M059J (cell line): Measurements from ENCODE around the gene WNT8B. TPM values are rescaled to one million over a fixed set of nuclear protein-coding genes. Genes with fewer than 3 reads are reported as not detected.

Experiments
- DNase-seq: peaks from one replicate; pipeline ENCODE4 v3.0.0-alpha.2; 2012; ENCODE audit warnings: low read depth
- total RNA-seq: library from RNA; depleted of rRNA; stranded (reverse); fragments of >200 nt; shearing (Covaris generic); gene quantifications from 2 replicates; pipeline ENCODE4 v1.2.3, GENCODE V29; 2014

Gene WNT8B
- total RNA-seq, 1 experiment from 2014 or later: not detected

DNA sequence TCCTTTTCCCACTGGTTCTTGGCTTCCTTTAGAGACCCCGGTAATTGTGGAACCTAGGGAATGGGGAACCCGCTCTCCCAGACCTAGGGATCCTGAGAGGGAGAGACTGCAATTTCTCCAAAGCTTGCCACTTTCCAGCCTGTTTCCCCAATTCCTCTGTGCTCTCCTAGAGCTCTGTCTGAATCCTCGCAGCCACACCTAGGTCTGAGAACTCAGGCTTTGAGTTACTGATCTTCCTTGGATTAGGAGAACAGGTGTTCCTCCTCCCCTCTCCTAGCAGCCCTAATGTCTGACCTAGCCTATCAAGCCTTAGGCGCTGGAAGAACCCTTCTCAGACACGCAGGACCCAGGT lies 20.0 kb downstream of the WNT8B start:
- no peak for DNase-seq

DNA sequence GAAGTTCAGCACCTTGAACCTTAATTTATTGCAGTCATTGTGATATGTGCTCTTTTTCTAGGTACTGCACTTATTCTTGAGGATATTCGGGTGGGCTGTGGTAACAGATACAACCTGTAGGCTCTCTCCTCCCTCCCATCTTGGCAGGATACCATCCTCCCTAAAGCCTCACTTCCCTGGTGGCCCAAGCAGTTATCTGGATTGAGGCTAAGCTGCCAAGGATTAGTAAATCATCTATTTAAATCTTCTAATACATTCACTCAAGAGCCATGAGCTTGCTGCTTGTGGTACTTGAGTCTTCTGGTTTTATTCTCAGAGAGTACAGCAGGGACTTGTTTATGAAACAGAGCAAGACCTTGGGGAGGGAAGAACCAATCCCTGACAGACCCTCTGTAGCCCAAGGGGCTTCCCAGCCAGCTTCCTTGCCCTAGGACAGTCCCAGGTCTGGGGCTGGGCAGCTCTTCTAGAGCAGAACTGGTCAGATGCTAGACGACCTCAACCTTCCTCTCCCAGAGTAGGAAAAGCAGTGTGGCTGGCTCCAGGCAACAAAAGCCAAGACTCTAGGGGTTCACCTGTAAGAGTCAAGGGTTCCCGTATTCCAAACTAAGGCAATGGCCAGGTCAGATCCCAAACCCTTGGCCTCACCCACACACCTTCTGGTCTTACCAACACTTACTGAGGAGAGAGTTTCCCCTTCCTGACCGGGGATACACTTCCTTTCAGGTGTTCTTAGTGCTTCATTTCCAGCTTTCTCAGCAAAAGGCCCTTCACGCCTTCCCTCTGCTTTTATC lies 21.3 kb downstream of the WNT8B start:
- no peak for DNase-seq

GRCh38 chr10:100485366-100485765 lies 22.6 kb downstream of the WNT8B start:
- DNase-seq: no peak

DNA sequence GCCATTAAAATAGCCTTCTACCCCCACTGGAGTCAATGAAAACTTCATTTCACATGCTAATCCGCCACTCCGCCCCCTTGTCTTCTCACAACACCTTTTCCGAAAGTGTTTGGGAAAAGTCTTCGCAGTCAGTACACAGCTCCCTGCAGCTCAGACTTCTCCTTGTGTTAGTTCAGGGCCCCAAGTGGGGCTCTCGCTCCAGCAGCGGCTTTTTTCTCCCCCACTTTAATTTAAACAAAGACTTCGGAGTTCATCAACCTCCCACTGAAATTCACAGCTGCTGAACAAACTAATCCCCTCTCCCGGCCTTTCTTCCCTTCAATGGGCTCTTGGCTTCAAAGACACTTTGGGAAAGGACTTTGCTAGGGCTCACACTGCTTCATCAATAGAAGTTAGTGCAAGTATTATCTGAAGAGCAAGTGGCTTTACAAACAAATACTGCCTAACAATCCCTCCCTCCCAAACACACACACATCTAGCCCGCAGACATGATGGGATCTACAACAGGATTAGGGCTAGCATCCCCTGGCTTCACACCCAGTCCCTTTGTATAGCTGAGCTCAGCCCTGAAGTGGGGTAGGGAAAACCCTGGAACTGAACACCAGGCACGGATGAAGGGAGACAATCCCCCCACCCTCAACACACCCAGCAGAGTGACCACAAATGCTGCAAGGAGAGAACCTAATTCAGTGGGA lies 23.1 kb downstream of the WNT8B start:
- no peak for DNase-seq

- DNase-seq: no peak
Measured at GRCh38 chr10:100487529-100487928, 24.7 kb downstream of the WNT8B start.

DNA sequence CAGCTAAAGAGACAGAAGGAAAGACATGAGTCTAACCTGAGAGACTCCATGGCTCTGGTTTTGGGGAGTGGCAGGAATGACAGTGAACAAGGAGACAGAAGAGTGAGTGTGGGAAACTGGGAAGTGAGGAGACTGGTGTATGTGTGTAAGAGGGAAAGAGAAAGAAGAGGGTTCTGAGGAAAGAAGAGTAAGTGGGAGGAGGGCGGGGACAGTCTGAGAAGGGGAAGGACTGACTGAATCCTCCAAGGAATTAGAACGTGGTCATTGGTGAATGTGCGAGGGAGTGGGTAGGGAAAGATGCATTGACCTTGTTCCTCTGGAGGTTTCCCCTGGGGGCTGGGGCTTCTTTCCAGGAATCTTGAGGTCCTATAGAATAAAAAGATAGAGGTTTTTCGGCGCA lies 26.6 kb downstream of the WNT8B start:
- DNase-seq: no peak

- DNase-seq: no peak
Measured at GRCh38 chr10:100490531-100490930, 27.7 kb downstream of the WNT8B start.

- DNase-seq: no peak
Measured at GRCh38 chr10:100496567-100496966, 33.8 kb downstream of the WNT8B start.

DNA sequence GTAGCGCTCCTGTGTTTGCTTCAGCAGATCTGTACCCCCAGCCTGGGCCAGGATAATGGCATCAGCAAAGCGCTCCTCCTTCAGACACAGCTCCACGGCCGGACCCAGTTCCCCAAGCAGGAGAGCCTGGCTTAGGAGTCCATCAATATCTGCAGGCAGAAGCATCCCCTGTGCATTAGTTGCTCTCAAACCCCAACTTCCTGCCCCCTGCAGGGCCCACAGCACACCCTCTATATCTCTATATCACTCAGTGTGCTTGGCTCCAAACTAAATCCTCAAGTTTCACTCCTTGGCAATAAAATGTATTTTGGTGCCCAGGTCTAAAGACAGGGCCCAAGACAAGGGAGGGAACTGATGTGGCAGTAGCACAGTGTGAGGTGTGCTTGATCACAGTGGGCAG lies 35.2 kb downstream of the WNT8B start:
- no peak for DNase-seq

DNA sequence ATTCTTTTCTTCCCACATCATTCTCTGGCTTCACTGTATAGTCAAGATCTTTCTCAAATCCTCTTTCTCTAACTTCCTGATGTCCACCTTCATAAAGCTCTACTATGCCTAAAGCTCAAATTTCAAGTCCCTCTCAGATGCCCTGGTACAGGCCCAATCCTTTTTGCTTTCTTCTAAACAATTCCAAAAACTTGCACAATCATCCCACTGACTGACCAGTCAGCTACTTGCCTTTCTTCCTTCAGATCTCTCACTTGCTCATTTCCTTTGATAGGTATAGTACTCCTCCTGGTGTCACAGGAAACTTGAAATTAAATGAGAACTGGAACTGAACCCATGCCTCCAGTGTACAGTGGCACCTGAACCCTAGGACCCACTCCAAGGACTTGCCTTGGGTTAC lies 38.6 kb downstream of the WNT8B start:
- no peak for DNase-seq

GRCh38 chr10:100502926-100503494 lies 40.2 kb downstream of the WNT8B start:
- no peak for DNase-seq

- no peak for DNase-seq
Measured at GRCh38 chr10:100504096-100504495, 41.3 kb downstream of the WNT8B start.

DNA sequence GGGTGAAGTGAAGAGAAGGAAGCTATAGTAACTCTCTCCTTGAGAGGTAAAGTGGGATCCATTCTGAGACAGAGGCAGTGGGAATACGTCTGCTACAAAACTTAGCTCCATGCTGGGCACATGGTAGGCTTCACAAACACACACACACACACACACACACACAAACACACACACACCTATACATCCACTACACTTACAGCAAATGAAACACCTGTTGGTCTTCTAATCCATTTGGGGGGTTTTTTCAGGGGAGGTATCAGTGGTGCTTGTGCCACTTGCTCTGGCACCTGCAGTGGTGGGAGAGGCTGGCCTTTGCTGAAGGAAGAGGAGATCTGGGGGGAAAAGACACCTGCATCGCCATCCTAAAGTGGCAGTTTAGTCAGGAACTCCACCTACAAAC lies 42.4 kb downstream of the WNT8B start:
- DNase-seq: no peak

- DNase-seq: peak; percentile 69
Measured at GRCh38 chr10:100506596-100507356, 44.0 kb downstream of the WNT8B start.

DNA sequence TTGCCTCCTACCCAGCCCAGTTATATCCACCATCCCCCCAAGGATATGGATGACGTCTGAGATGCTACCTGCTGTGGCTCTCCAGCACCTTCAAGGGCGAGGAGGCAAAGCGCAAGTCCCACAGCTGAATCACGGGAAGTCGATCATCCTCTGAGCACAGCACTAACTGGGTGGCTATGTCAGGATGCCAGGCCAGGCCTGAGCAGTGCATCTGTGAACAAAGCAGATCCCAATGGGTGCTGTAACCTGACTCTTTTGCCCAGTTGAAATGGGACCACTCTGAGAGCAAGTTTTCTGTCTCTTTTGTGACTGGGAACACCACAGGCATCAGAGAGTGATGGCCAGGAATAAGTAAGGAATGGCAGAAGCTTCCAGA lies 44.5 kb downstream of the WNT8B start:
- DNase-seq: no peak

DNA sequence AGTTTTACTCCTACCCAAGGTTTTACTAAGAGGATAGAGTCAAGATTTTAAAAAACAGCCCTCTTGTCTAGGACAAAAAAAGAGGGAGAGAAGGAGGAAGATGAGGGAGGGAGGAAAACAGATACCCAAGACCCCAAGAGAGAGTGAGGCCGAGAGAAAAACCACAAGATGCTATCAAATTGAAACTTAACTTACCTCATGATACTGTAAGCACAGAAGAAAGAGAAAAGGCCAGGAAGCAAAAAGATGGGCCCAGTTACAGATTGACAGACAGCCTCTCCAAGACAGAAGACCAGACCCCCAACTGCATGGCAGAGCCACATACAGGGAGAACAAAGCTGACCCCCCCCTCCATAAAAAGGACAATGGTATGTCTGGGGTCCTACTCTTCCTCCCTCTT lies 45.5 kb downstream of the WNT8B start:
- no peak for DNase-seq

DNA sequence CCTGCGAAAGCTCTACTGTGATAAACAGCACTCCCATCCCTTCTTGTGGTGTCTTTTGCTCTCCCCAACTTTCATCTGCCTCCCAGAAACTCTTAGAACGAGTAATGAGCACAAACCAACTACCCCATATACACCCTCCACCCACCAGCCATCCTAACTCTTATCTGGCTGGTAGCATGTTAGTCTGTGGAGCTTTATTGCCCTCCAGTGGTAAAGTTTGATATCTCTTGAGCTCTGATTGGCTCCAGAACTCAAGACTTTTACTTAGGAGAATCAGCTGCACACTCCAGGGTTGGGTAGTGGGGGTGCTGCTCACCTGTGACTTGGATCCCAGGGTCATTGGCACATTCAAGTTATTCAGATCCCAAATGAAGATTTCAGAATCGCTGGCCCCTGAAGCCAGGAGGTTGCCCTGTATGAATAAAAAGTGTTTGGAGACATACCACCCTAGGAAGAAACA lies 45.9 kb downstream of the WNT8B start:
- DNase-seq: peak; percentile 54

DNA sequence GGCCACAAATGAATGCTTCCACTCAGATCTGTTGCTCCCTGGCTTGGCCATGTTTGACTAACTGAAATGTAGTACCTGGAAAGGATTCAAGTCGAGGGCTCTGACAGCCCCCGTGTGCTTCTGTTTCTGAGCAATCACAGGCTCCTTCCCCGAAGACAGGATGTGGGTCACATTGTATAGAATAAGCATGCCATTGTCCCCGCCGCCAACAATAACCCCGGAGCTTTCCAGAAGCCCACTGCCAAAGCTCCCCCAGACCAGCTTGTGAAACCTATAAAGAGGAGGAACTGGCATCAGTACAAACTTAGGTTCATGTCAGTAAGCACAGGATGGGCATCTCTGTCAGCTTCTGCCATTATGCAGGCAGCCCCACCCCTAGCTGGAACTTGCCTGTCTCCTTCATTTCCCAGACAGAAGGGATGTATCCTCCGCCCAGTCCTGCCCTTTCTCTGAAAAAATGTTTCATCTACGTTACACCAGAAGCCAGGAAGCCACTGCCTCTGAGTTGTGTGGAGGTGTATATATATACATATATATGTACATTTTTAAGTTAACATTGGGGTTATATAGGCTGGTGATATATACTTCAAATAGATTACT lies 46.5 kb downstream of the WNT8B start:
- no peak for DNase-seq

DNA sequence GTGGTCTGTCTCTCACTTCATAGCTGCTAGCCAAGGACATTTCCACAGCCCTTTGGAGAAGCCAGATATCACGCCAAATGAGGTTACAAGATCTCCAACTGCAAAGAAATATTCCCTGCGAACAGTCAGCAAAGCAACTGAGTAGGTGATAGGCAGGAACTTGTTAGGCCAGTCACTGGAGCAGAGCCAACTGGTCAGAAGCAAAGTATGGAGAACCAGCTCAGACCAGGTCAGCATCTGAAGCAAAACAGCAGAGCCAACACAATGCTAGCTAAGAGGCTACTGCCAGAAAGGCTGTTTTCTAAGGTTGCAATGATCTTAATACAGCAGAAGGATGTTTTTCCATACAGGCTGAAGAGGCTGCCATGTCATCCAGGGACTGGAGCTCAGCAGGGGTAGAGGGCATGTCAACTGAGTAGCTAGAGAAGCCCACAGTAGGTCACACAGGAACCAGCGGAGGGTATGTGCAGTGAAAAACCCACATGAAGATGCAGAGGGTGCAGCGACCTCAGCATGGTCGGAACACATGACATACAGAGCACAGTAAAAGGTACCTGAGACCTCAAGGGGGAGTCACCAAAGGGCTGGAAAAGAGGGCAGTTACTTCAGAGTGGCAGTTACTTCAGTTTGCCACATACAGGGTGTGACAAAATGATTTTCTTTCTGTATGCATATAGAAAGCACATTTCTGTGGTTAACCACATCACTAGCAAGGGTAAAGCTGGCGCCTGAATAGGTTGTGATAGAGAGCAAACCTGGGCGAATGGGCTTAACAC lies 47.9 kb downstream of the WNT8B start:
- no peak for DNase-seq

DNA sequence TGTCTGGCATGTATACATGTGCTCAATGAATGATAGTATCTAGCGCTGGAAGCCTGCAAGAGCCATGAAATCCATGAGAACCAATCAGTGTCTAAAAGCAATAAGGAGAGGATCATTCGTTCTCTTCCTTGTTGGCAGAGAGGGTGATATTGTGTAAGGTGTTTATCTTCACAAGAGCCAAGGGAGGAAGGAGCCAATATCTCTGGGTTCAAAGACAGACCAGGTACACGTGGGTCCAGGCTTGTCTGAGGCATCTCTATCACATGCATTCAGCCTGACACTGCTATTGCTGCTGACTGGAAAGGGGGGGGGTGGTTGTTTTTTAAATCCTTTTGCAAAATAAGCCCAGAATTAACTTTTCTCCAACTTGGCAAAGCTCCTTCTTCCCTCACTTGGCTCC lies 52.8 kb downstream of the WNT8B start:
- no peak for DNase-seq

- peak; percentile 15 for DNase-seq
Measured at GRCh38 chr10:100516847-100517246, 54.0 kb downstream of the WNT8B start.
